ENCODE data around the gene RABL6. TPM values are rescaled to one million over a fixed set of nuclear protein-coding genes. Genes with fewer than 3 reads are reported as not detected.

RABL6 gene
- total and polyA plus RNA-seq, 2 donors (not counting 1 experiment from before 2014, with no cell fraction given): 36.8 to 59.6 TPM

- Histone ChIP-seq H3K79me2 (ENCODE audit: control insufficient read depth, insufficient read depth, low read length) (no peaks in the 10 kb centered on the region), H3K36me3 (ENCODE audit: control insufficient read depth, insufficient read depth, low read length) (peaks cover 36% of the 10 kb centered on the region), H4K20me1 (ENCODE audit: control insufficient read depth, extremely low read depth, insufficient read depth, low read length) (no peaks in the 10 kb centered on the region), H3K4me1 (ENCODE audit: control insufficient read depth, extremely low read depth, insufficient read depth, low read length) (no peaks in the 10 kb centered on the region), H3K27me3 (ENCODE audit: control insufficient read depth, insufficient read depth, low read length) (no peaks in the 10 kb centered on the region), H3K9me3 (ENCODE audit: control insufficient read depth, insufficient read depth, low read depth, low read length) (no peaks in the 10 kb centered on the region), H3K9ac (ENCODE audit: insufficient read depth, low read length) (no peak overlapping the region), H2AFZ (ENCODE audit: low read length) (no peak overlapping the region), H3K27ac (ENCODE audit: insufficient read depth, low read length) (no peak overlapping the region), H3K4me2 (ENCODE audit: extremely low read depth, insufficient read depth, low read length) (no peak overlapping the region), H3K4me3 (replicated peaks in 1 of 4; ENCODE audit: control extremely low read depth in 1 of 4, insufficient read depth in 1 of 4, low read depth in 3 of 4, low read length in 4 of 4) (no peak overlapping the region)
- no peak for TF ChIP-seq EZH2 (IDR thresholded peaks at IDR 0.05; ENCODE audit: low read length, missing control alignments)
- no peak for TF ChIP-seq CTCF (conservative IDR thresholded peaks at IDR 0.05 in 1 of 2, IDR thresholded peaks at IDR 0.05 in 1 of 2; ENCODE audit: low read depth in 1 of 2, low read length in 2 of 2)
- no peak for DNase-seq (ENCODE audit: low read depth in 2 of 2)
These were observed 20.2 kb downstream of the RABL6 start for GRCh38 chr9:136827794-136828473.

- no peak overlapping the region for H3K4me3 ChIP-seq (replicated peaks in 1 of 4; ENCODE audit: control extremely low read depth in 1 of 4, insufficient read depth in 1 of 4, low read depth in 3 of 4, low read length in 4 of 4)
- H3K9ac ChIP-seq (ENCODE audit: insufficient read depth, low read length): no peak overlapping the region
- no peak for DNase-seq (ENCODE audit: low read depth in 2 of 2)
- H4K20me1 ChIP-seq (ENCODE audit: control insufficient read depth, extremely low read depth, insufficient read depth, low read length): no peaks in the 10 kb centered on the region
- H2AFZ ChIP-seq (ENCODE audit: low read length): no peak overlapping the region
- no peak overlapping the region for H3K27ac ChIP-seq (ENCODE audit: insufficient read depth, low read length)
- no peak for TF ChIP-seq CTCF (conservative IDR thresholded peaks at IDR 0.05 in 1 of 2, IDR thresholded peaks at IDR 0.05 in 1 of 2; ENCODE audit: low read depth in 1 of 2, low read length in 2 of 2)
- no peak for TF ChIP-seq EZH2 (IDR thresholded peaks at IDR 0.05; ENCODE audit: low read length, missing control alignments)
- peaks cover 36% of the 10 kb centered on the region for H3K36me3 ChIP-seq (ENCODE audit: control insufficient read depth, insufficient read depth, low read length)
- no peaks in the 10 kb centered on the region for H3K79me2 ChIP-seq (ENCODE audit: control insufficient read depth, insufficient read depth, low read length)
- no peaks in the 10 kb centered on the region for H3K9me3 ChIP-seq (ENCODE audit: control insufficient read depth, insufficient read depth, low read depth, low read length)
- H3K27me3 ChIP-seq (ENCODE audit: control insufficient read depth, insufficient read depth, low read length): no peaks in the 10 kb centered on the region
- no peak overlapping the region for H3K4me2 ChIP-seq (ENCODE audit: extremely low read depth, insufficient read depth, low read length)
- no peaks in the 10 kb centered on the region for H3K4me1 ChIP-seq (ENCODE audit: control insufficient read depth, extremely low read depth, insufficient read depth, low read length)
These were observed 20.9 kb downstream of the RABL6 start for GRCh38 chr9:136828474-136829140.

- no peak for DNase-seq (ENCODE audit: low read depth in 2 of 2)
- Histone ChIP-seq H3K27ac (ENCODE audit: insufficient read depth, low read length) (no peak overlapping the region), H3K4me2 (ENCODE audit: extremely low read depth, insufficient read depth, low read length) (no peak overlapping the region), H3K9ac (ENCODE audit: insufficient read depth, low read length) (no peak overlapping the region), H3K4me1 (ENCODE audit: control insufficient read depth, extremely low read depth, insufficient read depth, low read length) (no peaks in the 10 kb centered on the region), H3K9me3 (ENCODE audit: control insufficient read depth, insufficient read depth, low read depth, low read length) (no peaks in the 10 kb centered on the region), H3K36me3 (ENCODE audit: control insufficient read depth, insufficient read depth, low read length) (peaks cover 36% of the 10 kb centered on the region), H3K27me3 (ENCODE audit: control insufficient read depth, insufficient read depth, low read length) (no peaks in the 10 kb centered on the region), H3K4me3 (replicated peaks in 1 of 4; ENCODE audit: control extremely low read depth in 1 of 4, insufficient read depth in 1 of 4, low read depth in 3 of 4, low read length in 4 of 4) (no peak overlapping the region), H2AFZ (ENCODE audit: low read length) (no peak overlapping the region), H3K79me2 (ENCODE audit: control insufficient read depth, insufficient read depth, low read length) (no peaks in the 10 kb centered on the region), H4K20me1 (ENCODE audit: control insufficient read depth, extremely low read depth, insufficient read depth, low read length) (no peaks in the 10 kb centered on the region)
- TF ChIP-seq EZH2 (IDR thresholded peaks at IDR 0.05; ENCODE audit: low read length, missing control alignments) (no peak), CTCF (conservative IDR thresholded peaks at IDR 0.05 in 1 of 2, IDR thresholded peaks at IDR 0.05 in 1 of 2; ENCODE audit: low read depth in 1 of 2, low read length in 2 of 2) (no peak)
These were observed 21.7 kb downstream of the RABL6 start for GRCh38 chr9:136829412-136829811.
